Kidney (tissue), 14 donors: Measurements from ENCODE around the gene FSTL1. TPM values are rescaled to one million over a fixed set of nuclear protein-coding genes. Genes with fewer than 3 reads are reported as not detected.

ENCODE experiments used
- DNase-seq, 5 donors: peaks; one replicate each; pipeline ENCODE4 v3.0.0-alpha.2; 2013 to 2020
- FAIRE-seq: peaks from 2 replicates; lab custom pipeline; 2012; peaks lifted over from hg19 to GRCh38; lab: Jason Lieb, UNC
- H3K27ac ChIP-seq, 2 donors: one replicate each; pipeline ENCODE4 v1.7.0; 2013; ENCODE audit warnings: low read depth in 2 of 2, low read length in 2 of 2, inconsistent platforms in 1 of 2
- H3K27me3 ChIP-seq: one replicate; pipeline ENCODE4 v1.7.1; 2013; ENCODE audit warnings: low read length, inconsistent platforms; ENCODE audit not compliant: control insufficient read depth, insufficient read depth
- H3K36me3 ChIP-seq, 3 donors: one replicate each; pipeline versions ENCODE4 v1.7.0 to v1.7.1; 2013; ENCODE audit warnings: low read length in 3 of 3, control low read depth in 1 of 3, inconsistent platforms in 1 of 3; ENCODE audit not compliant: insufficient read depth in 3 of 3, control insufficient read depth in 2 of 3
- H3K4me1 ChIP-seq, 3 donors: one replicate each; pipeline versions ENCODE4 v1.7.0 to v1.7.1; 2013; ENCODE audit warnings: low read length in 3 of 3, inconsistent platforms in 1 of 3, low read depth in 1 of 3; ENCODE audit not compliant: control insufficient read depth in 2 of 3, insufficient read depth in 2 of 3
- H3K4me3 ChIP-seq, 3 donors: one replicate each; pipeline versions ENCODE4 v1.7.0 to v1.8.1; 2013; ENCODE audit warnings: low read length in 3 of 3, control low read depth in 1 of 3, inconsistent platforms in 1 of 3
- H3K9ac ChIP-seq, 3 donors: one replicate each; pipeline versions ENCODE4 v1.7.0 to v1.7.1; 2013; ENCODE audit warnings: low read length in 3 of 3, control low read depth in 1 of 3, inconsistent platforms in 1 of 3
- H3K9me3 ChIP-seq, 3 donors: one replicate each; pipeline versions ENCODE4 v1.7.0 to v1.7.1; 2013; ENCODE audit warnings: low read length in 3 of 3, control low read depth in 1 of 3, inconsistent platforms in 1 of 3; ENCODE audit not compliant: control insufficient read depth in 2 of 3, insufficient read depth in 1 of 3
- CTCF ChIP-seq: IDR thresholded peaks from 3 replicates; pipeline ENCODE4 v1.5.1; 2012; ENCODE audit warnings: mild to moderate bottlenecking, moderate library complexity, borderline replicate concordance; ENCODE audit not compliant: insufficient read depth; ENCODE audit errors: extremely low read depth
- intact Hi-C: fragments of 100-400 bp; cut with DNase I; formaldehyde crosslinking; loops from one replicate; pipeline ENCODE4 v1.11.1; 2022
- polyA plus RNA-seq: library from polyadenylated mRNA; stranded (reverse); fragments of 350-450 nt; fragmentation: Illumina TruSeq; extraction: RNeasy Lipid Tissue Mini Kit (QIAGEN cat#74804); gene quantifications from one replicate; pipeline ENCODE4 v1.2.3, GENCODE V29; 2014; ENCODE audit warnings: low read depth, low replicate concordance; ENCODE audit not compliant: insufficient read depth
- total RNA-seq: library from RNA; stranded (reverse); fragmentation: NEBNext Ultra II Directional; extraction: Animal tissue kit (Norgen Biotek cat#: 25700); gene quantifications from one replicate; pipeline ENCODE4 v1.2.1, GENCODE V29; 2021
- donor health status: control.
- donor health status: control.
- donor health status: control.
- donor health status: control.
- donor health status: control.
- donor health status: DM: yes; HTN: yes; CAD: no.
- donor health status: Normal renal cell carcinoma (clear cell type).

Gene FSTL1
- total and polyA plus RNA-seq, 2 donors from 2014 or later = 31.1 to 193 TPM

- FAIRE-seq (no peak), DNase-seq (no peak)
- peaks cover 2 to 19% (median 7%) of the 10 kb centered on the region in 3 donors for H3K36me3 ChIP-seq
Measured at GRCh38 chr3:120394347-120394746, 56.4 kb downstream of the FSTL1 start.

GRCh38 chr3:120393761-120394160 lies 57.0 kb downstream of the FSTL1 start:
- Histone ChIP-seq H3K27me3 (no peaks in the 10 kb centered on the region), H3K9me3 (no peaks in the 10 kb centered on the region), H3K4me1 (no peaks in the 10 kb centered on the region), H3K36me3 (peaks cover 2 to 19% (median 3%) of the 10 kb centered on the region in 3 donors), H3K4me3 (no peak overlapping the region), H3K27ac (no peak overlapping the region), H3K9ac (no peak overlapping the region)
- intact Hi-C loops = no loop called here
- no peak for TF ChIP-seq CTCF
- no peak for DNase-seq
- no peak for FAIRE-seq

More at GRCh38 chr3:120394347-120394746, 56.4 kb downstream of the FSTL1 start:
- Histone ChIP-seq H3K9me3 (no peaks in the 10 kb centered on the region), H3K4me3 (no peak overlapping the region), H3K4me1 (no peaks in the 10 kb centered on the region), H3K27ac (no peak overlapping the region), H3K9ac (no peak overlapping the region), H3K27me3 (no peaks in the 10 kb centered on the region)
- TF ChIP-seq CTCF = no peak
- intact Hi-C loops = no loop called here

GRCh38 chr3:120393243-120393642 lies 57.5 kb downstream of the FSTL1 start:
- no peaks in the 10 kb centered on the region for H3K9me3 ChIP-seq
- intact Hi-C loops = no loop called here
- TF ChIP-seq CTCF = no peak
- DNase-seq = no peak
- no peak for FAIRE-seq
- no peaks in the 10 kb centered on the region for H3K4me1 ChIP-seq
- H3K27ac ChIP-seq = no peak overlapping the region
- H3K36me3 ChIP-seq = peaks cover 2 to 15% (median 3%) of the 10 kb centered on the region in 3 donors
- no peak overlapping the region for H3K4me3 ChIP-seq
- no peak overlapping the region for H3K9ac ChIP-seq
- no peaks in the 10 kb centered on the region for H3K27me3 ChIP-seq

DNA sequence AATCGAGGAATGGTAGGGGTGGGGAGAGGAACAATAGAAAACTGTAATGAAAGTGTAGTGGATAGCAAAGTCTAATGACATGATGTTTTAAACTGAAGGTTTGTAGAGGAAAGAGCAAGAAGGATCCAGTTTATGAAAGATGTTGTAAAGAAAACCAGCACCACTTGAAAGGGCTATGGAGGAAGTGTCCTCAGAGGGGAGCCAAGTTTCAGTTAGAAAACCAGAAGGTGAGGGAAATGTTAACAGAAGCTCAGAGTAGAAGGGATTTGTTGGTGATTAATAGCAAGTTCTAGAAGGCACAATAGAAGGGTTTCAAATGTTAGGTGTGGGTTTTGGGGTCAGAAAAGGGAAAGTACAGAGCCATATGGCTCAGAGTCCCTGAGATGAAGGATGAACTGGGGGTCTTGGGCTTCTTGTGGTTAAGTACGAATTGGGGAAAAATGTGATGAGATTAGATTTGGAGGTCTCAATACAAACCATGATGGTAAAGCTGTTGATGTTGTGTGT lies 67.8 kb downstream of the FSTL1 start:
- no peak for FAIRE-seq
- no peak overlapping the region for H3K9ac ChIP-seq
- intact Hi-C loops = no loop called here
- no peak overlapping the region for H3K27ac ChIP-seq
- no peaks in the 10 kb centered on the region for H3K9me3 ChIP-seq
- H3K4me1 ChIP-seq = no peaks in the 10 kb centered on the region
- no peaks in the 10 kb centered on the region for H3K27me3 ChIP-seq
- no peak overlapping the region for H3K4me3 ChIP-seq
- no peak for TF ChIP-seq CTCF
- DNase-seq = no peak
- H3K36me3 ChIP-seq = no peaks in the 10 kb centered on the region
